Posterior vena cava (tissue), 2 donors: ENCODE results near the gene IGSF5. TPM values are rescaled to one million over a fixed set of nuclear protein-coding genes. Genes with fewer than 3 reads are reported as not detected.

Experiments used
- DNase-seq: peaks from one replicate; pipeline ENCODE4 v3.0.0-alpha.2; 2020; ENCODE audit warnings: low spot score
- intact Hi-C, 2 donors: fragments of 100-400 bp; cut with DNase I; formaldehyde crosslinking; loops; one replicate each; pipeline versions ENCODE4 v1.14.1 to v1.14.2; 2022 to 2023
- total RNA-seq, 2 donors: library from RNA; stranded (reverse); fragmentation: NEBNext Ultra II Directional; extraction: Animal tissue kit (Norgen Biotek cat#: 25700); gene quantifications; one replicate each; pipeline ENCODE4 v1.2.1, GENCODE V29; 2021
- donor health status: DM: yes; HTN: yes; CAD: no.
- donor health status: DM: yes; HTN: yes; CAD: no.

The IGSF5 gene
- total RNA-seq, 2 donors from 2014 or later: 0.33 to 0.46 TPM

DNA sequence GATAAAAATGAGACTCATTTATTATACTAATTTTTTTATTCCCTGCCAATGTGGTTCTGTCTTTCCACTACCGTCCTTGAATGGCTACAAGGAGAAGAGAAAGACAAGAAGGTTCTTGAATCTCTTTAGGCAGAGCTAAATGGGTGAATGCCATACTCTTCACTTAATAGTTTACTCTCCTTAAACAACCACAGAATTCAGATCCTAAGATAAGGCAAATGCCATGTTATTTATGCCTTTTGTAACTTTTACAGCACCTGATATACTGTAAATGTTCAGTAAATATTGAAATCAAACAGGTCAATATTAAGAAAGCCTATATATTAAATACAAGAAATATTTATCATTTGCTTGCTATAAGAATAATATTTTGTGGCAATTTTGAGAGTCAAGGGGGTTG lies 58.4 kb downstream of the IGSF5 start:
- intact Hi-C loops: no loop called here
- no peak for DNase-seq

- intact Hi-C loops: no loop called here
- DNase-seq: no peak
These were observed 59.3 kb downstream of the IGSF5 start for GRCh38 chr21:39804240-39804639.

- DNase-seq: no peak
- intact Hi-C loops: no loop called here
These were observed 61.0 kb downstream of the IGSF5 start for GRCh38 chr21:39805983-39806382.

- DNase-seq: no peak
- intact Hi-C loops: no loop called here
These were observed 62.8 kb downstream of the IGSF5 start for GRCh38 chr21:39807738-39808137.

GRCh38 chr21:39809936-39810335 lies 65.0 kb downstream of the IGSF5 start:
- intact Hi-C loops: no loop called here
- DNase-seq: no peak

GRCh38 chr21:39812983-39813382 lies 68.0 kb downstream of the IGSF5 start:
- DNase-seq: no peak
- intact Hi-C loops: no loop called here

DNA sequence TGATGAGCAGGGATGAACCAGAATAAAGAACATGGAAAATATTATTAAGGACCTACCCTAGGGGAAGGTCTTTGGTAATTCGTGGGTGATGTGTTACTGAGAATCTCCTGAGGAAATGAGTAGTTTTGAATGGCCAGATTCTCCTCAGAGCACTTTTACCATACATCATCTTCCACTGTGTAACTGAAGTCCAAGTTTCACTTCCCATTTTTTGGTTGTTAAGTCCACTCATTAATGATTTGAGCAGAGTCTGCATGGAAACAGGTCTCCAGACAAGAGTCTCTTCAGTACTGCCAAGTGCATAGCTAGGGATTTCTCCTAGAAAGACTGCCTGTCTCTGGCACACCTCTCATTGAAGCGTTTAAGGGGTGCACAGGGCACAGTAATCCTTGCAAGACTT lies 73.6 kb downstream of the IGSF5 start:
- no peak for DNase-seq
- intact Hi-C loops: no loop called here

DNA sequence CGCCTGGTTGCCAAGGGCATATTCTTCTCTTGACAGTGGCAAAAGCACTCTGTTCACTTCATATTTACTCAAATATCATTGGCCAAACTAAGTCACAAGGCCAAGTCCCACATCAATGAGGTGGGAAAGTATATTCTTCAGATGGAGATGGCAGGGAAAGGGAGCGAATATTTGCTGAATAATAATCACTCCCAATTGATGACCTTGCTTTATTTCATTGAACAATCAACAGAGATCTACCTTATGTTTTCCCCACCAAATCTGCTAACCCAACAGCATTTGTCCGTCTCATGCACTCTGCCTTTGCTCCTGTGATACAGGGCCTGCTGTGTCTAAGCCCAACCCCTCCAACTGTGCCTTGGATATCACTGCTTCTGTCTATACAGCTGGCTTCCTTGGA lies 77.1 kb downstream of the IGSF5 start:
- no peak for DNase-seq
- intact Hi-C loops: no loop called here

- no peak for DNase-seq
- intact Hi-C loops: no loop called here
These were observed 80.3 kb downstream of the IGSF5 start for GRCh38 chr21:39825250-39825649.

DNA sequence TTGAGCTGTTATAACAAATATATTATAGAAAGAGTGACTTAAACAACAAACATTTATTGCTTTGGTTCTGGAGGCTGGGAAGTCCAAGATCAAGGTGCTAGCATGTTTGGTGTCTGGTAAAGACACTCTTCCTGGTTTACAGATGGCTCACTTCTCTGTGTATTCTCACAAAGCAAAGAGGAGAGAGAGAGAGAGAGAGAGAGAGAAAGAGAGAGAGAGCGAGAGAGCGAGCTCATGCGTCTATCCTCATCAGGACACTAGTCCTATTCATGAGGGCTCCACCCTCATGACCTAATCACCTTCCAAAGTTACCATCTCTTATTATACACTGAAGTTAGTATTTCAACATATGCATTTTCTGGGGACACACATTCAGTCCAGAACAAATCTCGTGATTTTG lies 89.6 kb downstream of the IGSF5 start:
- no peak for DNase-seq
- intact Hi-C loops: no loop called here

GRCh38 chr21:39837861-39838359 lies 92.9 kb downstream of the IGSF5 start:
- DNase-seq: no peak
- intact Hi-C loops: no loop called here

DNA sequence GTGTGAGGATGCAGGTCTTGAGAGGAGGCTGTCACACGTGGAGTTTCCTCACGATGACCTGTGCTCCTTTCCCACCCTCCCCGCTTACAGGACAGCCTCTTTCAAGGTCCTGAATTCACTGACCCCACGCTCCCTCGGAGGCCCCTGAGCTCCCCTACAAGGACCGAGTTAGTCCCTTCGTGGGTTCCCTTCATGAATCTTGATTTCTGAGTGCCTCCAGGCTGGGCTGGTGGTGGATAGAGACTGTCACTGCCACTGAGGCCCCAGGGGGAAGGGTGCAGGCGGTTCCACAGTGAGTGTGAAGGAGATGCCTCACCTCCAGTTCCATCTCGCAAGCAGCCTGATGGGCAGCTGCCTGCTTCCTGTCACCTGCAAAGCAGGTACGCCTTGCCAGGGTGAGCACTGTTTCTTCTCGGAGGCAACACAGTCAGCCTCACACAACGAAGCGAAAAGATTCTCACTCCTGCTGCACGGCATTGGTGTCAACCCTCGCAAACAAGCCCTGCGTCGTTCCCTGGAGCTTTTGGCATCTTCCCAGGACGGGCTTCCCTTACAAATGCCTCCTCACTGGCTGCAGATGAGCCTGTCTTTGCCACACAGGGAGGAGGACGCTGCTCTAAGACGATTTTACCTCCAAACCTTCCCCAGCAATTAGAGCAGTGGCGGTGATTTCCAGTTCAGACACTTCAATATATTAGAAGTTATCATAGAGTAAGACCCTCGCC lies 95.6 kb downstream of the IGSF5 start:
- DNase-seq: no peak
- intact Hi-C loops: no loop called here

DNA sequence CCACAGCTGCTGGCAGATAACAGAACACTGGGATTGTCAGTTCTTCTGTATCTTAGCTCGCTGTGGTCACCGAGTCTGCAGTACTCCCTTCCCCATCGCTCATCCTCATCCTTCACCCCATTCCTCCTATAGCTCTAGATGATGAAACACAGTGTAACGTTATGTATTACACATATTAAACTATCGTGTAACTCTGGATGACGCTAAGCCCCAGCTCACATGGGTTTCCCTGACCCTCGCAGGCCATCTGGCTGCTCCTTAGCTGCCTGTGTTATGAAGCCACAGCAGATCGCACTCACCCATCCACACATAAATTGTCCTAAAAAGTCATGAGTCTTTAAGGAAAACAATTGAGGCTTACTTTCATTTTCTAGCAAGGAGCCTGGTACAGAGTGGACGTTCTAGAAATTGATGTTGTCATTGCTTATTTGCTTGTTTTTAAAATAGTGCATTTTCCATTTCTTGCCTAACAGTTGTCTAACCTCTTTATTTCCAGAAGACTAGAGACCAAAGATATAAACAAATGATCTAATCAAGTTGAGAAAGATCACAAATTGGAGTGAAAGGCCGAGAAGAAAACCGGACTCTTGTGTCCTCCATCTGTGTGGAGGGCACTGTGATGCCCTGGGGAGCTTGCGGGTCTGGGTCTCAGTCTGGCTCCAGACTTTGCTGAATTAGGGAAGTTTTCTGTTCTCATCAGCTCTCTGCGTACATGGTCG lies 97.9 kb downstream of the IGSF5 start:
- no peak for DNase-seq
- intact Hi-C loops: no loop called here

GRCh38 chr21:39843483-39843882 lies 98.5 kb downstream of the IGSF5 start:
- DNase-seq: no peak
- intact Hi-C loops: no loop called here

- intact Hi-C loops: no loop called here
- DNase-seq: no peak
These were observed 98.9 kb downstream of the IGSF5 start for GRCh38 chr21:39843916-39844315.

DNA sequence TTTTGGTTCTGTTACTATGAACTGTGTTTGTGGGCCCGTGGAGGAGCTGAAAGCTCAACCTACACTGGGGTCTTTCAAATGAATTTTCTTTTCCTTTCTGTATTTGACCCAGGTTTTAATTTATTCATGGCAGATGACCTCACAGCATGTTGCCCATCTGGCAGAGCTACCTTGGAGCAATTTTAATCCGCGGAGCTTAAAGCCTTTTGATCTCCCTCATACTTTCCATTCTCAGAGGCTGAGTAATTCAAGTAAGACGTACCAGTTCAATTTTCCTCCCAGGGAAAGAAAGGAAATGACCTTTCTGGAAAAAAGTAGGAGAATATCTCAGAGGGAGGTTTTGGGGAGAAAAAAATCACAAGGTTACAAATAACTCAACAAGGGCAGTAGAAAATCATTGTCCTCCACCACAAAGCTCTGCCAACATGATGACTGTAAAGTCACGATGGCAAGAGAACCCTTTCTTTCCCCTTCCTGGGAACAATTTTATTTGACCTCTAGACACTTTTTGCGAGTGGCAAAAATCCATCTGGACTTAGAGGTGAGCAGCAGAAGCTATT lies 100.7 kb downstream of the IGSF5 start:
- intact Hi-C loops: no loop called here
- DNase-seq: no peak

- intact Hi-C loops: no loop called here
- no peak for DNase-seq
These were observed 102.9 kb downstream of the IGSF5 start for GRCh38 chr21:39847877-39848276.

GRCh38 chr21:39849014-39849655 lies 104.2 kb downstream of the IGSF5 start:
- no peak for DNase-seq
- intact Hi-C loops: no loop called here

DNA sequence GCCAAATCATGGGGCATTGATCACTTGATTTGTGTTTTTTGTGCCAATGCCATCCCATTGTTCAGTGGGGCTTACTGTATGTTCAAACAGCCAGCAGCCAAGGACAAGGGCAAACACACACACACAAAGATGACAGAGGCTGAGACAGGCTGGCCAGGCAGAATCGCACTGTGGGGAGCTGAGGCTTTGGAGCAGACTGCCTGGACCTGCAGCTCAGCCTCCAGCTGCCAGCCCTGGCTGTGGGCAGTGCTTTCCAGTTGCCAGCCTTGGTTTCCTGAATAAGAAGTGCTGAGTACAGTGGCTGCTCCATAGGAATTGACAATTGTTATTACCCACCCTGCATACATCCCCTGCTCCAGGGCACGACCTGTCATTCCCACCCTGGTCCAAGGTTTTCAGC lies 105.3 kb downstream of the IGSF5 start:
- no peak for DNase-seq
- intact Hi-C loops: no loop called here

DNA sequence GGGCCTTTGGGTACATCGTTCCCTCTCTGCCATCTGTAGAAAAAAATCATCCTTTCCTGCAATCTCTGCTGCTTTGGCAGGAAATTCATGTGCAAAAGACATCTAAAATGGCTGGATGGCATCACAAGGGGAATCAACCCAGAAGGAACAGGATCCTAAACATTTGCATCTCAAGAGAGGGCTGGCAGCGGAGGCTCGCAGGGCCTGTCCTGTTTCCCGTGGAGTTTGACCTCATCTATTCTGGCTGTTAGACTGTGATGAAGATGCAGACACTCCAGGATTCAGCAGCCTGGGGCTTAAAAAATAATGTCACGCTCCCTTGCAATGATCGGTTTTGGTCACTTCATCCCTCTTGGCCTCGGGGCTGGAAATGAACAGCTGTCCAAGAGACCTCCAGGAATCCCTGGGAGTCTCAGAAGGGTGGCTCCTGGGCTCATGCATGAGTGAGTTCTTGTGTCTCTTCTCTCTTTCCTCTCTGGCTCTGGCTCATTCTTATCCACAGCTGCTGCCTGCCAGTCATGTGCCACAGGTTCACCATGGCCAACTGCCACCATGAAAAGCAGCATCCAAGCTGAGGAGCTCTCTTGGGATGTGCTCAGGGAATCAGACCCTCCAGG lies 106.1 kb downstream of the IGSF5 start:
- intact Hi-C loops: no loop called here
- DNase-seq: no peak
